Erythroblast (primary cell): ENCODE data around the gene POMGNT1.

Experiments used
- GATA1 ChIP-seq: IDR thresholded peaks from 2 replicates; pipeline ENCODE4 v1.6.1; 2011; ENCODE audit warnings: low read depth, mild to moderate bottlenecking, control low read depth, low read length, moderate library complexity
- POLR2A ChIP-seq: IDR thresholded peaks from 2 replicates; pipeline ENCODE4 v1.6.1; 2011; ENCODE audit warnings: mild to moderate bottlenecking, low read length

DNA sequence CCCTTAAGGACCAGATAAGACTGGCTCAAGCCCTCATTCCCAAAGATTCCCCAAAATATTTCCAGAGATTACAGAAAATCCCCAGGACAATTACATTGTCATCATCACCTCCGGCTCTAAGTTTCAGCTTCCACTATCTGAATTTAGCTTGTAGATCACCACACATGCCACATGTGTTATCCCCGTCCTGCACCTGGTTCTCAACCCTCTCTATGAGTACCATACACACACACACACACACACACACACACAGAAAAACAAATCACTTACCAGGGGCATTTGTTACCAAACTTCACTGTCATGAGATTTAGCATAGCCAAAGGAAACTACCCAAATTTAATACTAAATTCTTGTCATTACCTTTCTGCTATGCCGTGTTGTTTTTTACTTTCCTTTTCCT is 38.7 kb downstream of the POMGNT1 start:
- TF ChIP-seq POLR2A (no peak), GATA1 (no peak)
